ENCODE results near the gene ZSCAN31. TPM values are rescaled to one million over a fixed set of nuclear protein-coding genes. Genes with fewer than 3 reads are reported as not detected.
A peak's percentile ranks its signal among the peaks of the same experiment; 100 is the strongest.

Gene ZSCAN31
- total RNA-seq, 1 donor from 2014 or later: 15.7 TPM

DNA sequence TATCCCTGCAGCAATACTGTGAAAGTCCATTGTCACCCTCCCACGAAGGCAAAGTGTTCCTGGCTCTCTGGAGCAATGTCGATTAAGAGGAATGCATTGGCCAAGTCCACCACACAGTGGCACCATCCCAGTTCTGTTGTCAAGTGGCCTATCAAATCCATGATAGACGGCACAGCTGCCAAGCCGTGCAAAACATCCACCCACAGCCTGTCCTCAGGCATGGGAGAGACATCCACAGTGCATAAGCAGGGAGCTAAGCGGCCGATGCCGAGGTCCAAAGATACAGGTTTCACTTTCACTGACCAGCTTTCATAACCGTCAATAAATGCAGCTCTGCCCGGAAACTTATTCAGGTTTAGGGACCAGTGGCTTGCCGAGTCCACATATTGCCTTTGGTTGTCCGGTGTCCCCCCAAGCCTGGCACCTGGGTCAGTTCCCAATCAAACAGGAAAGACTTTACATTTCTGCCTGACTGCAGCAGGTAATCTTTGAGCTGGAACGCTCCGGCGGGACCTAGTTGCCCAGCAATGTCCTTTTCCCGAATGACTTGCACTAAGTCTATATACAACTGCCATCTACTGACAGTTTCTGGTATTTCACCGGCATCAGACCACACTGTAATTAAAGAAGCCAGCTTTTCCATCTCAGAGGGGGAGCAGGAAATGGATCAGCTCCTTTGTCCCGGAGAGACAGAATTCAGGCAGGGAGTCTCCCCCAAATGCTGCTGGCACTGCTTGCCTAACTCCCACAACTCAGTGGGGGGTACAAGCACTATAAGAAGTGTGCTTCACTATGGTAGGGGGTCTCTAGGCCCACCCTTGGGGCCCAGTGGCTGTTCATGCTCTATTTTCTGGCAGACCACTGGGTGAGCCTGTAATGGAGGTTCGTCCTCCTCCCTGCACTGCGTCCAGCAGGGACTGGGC, 20.1 kb upstream of the ZSCAN31 start:
- Histone ChIP-seq H3K27me3 (ENCODE audit: low read depth) (no peaks in the 10 kb centered on the region), H3K36me3 (peaks cover 12% of the 10 kb centered on the region), H3K27ac (peak overlapping the region; percentile 86), H3K4me3 (peak overlapping the region; percentile 61), H3K9me3 (no peaks in the 10 kb centered on the region), H3K4me1 (peaks cover 22% of the 10 kb centered on the region)
- ATAC-seq (peak; percentile 91), DNase-seq (peak; percentile 72)
- intact Hi-C loops (cut with DNase I): no loop called here
- TF ChIP-seq, protein P1, sequence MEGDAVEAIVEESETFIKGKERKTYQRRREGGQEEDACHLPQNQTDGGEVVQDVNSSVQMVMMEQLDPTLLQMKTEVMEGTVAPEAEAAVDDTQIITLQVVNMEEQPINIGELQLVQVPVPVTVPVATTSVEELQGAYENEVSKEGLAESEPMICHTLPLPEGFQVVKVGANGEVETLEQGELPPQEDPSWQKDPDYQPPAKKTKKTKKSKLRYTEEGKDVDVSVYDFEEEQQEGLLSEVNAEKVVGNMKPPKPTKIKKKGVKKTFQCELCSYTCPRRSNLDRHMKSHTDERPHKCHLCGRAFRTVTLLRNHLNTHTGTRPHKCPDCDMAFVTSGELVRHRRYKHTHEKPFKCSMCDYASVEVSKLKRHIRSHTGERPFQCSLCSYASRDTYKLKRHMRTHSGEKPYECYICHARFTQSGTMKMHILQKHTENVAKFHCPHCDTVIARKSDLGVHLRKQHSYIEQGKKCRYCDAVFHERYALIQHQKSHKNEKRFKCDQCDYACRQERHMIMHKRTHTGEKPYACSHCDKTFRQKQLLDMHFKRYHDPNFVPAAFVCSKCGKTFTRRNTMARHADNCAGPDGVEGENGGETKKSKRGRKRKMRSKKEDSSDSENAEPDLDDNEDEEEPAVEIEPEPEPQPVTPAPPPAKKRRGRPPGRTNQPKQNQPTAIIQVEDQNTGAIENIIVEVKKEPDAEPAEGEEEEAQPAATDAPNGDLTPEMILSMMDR (IDR thresholded peaks at IDR 0.05): peak; percentile 79

DNA sequence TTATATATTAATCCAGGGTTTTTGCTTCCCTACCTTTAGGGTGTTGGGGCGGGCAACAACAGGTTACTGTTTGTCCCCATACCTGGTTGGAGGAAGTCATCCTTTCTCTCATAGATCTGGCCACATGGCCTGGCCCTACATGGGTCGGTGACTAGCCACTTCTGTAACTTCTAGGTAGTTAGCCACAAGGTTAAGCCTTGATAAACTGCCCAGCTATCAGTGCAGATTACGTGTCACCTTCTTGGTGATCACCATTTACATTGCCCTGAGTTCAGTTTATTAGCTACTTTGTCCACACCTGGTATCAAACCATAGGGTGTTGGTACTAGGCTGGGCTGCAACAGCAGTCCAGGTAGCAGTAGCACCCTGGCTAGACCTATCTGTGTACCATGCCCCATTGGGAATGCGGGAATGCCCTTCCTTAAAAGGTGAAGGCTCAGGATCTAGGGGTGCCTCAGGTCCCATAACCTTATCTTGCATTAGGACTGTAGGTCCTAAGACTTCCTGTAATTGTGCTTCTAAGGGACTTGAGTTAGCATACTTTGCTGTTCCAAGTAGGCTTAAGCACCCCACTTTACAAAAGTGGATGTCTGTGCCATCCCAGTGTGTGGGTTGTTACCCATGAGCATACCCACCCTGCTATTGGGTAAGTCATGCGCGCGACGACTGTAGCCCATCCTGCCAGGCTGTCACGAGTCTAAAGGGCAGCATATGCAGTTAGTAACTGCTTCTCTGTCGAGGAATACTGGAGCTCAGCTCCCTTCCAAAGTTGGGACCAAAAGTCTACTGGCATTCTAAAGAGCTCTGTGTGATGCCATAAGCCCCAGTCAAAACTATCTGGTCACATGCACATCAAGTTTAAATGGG, 19.0 kb upstream of the ZSCAN31 start:
- TF ChIP-seq, protein P1 (IDR thresholded peaks at IDR 0.05): no peak
- intact Hi-C loops (cut with DNase I): no loop called here
- no peak for DNase-seq
- H3K27ac ChIP-seq: peak overlapping the region; percentile 86
- no peaks in the 10 kb centered on the region for H3K9me3 ChIP-seq
- peak in 1 of 2 donors; percentile 21 for ATAC-seq
- peaks cover 29% of the 10 kb centered on the region for H3K4me1 ChIP-seq
- H3K27me3 ChIP-seq (ENCODE audit: low read depth): no peaks in the 10 kb centered on the region
- peaks cover 6% of the 10 kb centered on the region for H3K36me3 ChIP-seq
- peak overlapping the region; percentile 61 for H3K4me3 ChIP-seq

DNA sequence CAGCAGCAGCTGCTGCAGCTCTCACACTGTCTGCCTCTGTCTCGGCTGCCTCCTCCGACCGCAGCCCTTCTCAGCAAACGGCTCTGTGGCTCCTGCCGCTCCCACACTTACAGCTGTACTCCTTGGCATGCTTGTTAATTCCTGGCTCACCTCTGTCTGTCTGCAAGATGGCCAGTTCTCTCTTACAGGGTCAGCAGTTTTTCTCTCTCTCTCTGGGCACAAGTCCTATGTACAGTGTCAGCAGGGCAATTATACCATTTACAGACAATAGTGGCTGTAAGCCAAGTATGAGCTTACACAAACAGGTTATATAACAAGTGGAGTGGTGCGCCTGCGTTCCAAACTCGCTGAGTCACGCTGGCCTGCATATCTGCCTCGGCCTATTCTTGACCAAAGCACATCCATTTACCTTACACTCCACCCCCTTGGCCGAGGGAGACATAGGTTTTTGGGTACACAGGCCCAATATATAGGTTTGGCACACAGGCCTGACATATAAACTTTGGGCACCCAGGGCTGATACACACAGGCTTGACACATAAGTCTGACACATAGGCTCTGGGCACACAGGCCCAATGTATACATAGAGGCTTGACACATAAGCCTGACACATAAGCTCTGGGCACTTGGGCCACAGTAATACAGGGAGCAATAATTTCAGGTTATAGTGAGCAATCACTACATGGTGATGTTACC, 18.2 kb upstream of the ZSCAN31 start:
- H3K4me1 ChIP-seq: peaks cover 29% of the 10 kb centered on the region
- H3K27ac ChIP-seq: peak overlapping the region; percentile 86
- DNase-seq: peak; percentile 77
- no peaks in the 10 kb centered on the region for H3K9me3 ChIP-seq
- H3K4me3 ChIP-seq: peak overlapping the region; percentile 19
- H3K36me3 ChIP-seq: no peaks in the 10 kb centered on the region
- TF ChIP-seq, protein P1 (IDR thresholded peaks at IDR 0.05): no peak
- intact Hi-C loops (cut with DNase I): no loop called here
- H3K27me3 ChIP-seq (ENCODE audit: low read depth): no peaks in the 10 kb centered on the region
- ATAC-seq: peak; percentile 22 to 70

DNA sequence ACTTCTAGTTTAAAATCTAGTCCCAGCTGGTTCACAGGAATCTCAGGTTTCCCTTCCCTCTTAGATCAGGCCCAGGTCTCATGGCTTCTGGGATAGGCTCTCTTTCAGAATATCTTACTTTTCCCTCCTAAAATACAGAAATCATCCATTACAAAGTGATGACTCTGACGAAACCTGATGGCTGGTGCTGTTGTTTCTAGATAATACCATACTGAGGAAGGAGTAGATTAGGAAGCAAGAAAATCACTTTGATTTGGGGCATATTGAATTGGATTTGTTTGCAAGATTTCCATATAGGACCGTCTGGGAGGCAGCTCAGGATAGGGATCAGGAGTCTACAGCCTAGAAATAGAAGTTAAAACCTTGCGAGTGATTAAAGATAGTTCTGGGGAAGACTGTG, 17.4 kb upstream of the ZSCAN31 start:
- TF ChIP-seq, protein P1 (IDR thresholded peaks at IDR 0.05): no peak
- no peak for ATAC-seq
- Histone ChIP-seq H3K4me3 (peak overlapping the region; percentile 19), H3K9me3 (no peaks in the 10 kb centered on the region), H3K27ac (peak overlapping the region; percentile 86), H3K4me1 (peaks cover 29% of the 10 kb centered on the region), H3K27me3 (ENCODE audit: low read depth) (no peaks in the 10 kb centered on the region), H3K36me3 (no peaks in the 10 kb centered on the region)
- intact Hi-C loops (cut with DNase I): no loop called here
- DNase-seq: no peak

DNA sequence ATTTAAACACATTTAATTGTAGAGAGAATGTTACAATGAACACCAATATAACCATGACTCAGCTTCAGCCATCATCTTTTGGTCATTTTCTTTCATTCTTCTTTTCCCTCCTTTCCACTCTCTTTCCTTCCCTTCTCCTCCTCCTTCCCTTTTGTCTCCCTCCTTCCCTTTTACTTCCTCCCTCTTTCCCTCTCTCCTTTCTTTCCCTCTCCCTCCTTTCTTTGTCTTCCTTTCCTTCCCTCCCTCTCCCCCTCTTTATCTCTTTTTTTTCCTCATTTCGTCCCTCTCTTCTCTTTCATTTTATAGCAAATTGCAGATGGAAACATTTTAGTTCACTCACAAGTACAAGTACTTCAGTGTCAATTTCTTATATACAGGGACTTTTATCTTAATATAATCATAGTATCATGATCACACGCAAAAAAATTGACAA, 15.6 kb upstream of the ZSCAN31 start:
- Histone ChIP-seq H3K4me1 (peaks cover 27% of the 10 kb centered on the region), H3K36me3 (no peaks in the 10 kb centered on the region), H3K4me3 (no peak overlapping the region), H3K27ac (no peak overlapping the region), H3K27me3 (ENCODE audit: low read depth) (no peaks in the 10 kb centered on the region), H3K9me3 (no peaks in the 10 kb centered on the region)
- ATAC-seq (no peak), DNase-seq (no peak)
- TF ChIP-seq, protein P1 (IDR thresholded peaks at IDR 0.05): no peak
- intact Hi-C loops (cut with DNase I): no loop called here
